ENCODE results near the gene LUC7L2. TPM values are rescaled to one million over a fixed set of nuclear protein-coding genes. Genes with fewer than 3 reads are reported as not detected.
"Not testable (repeated sequence)": the region's sequence is repeated elsewhere in the genome, so short reads cannot be mapped to it uniquely, and the experiment has no call there.

LUC7L2 gene
- total RNA-seq, 1 donor = 48.9 TPM

- Histone ChIP-seq H3K27me3 (ENCODE audit: insufficient read depth, low read length) (no peaks in the 10 kb centered on the region), H3K4me3 (ENCODE audit: insufficient read depth, low read length) (no peak overlapping the region), H3K4me1 (ENCODE audit: insufficient read depth, low read length) (no peaks in the 10 kb centered on the region), H2AFZ (ENCODE audit: low read length) (no peak overlapping the region), H3K27ac (ENCODE audit: low read depth, low read length) (no peak overlapping the region), H3K4me2 (ENCODE audit: insufficient read depth, low read length) (no peak overlapping the region), H4K20me1 (ENCODE audit: insufficient read depth, low read length) (no peaks in the 10 kb centered on the region), H3K9me3 (ENCODE audit: low read depth, low read length) (no peaks in the 10 kb centered on the region), H3K79me2 (ENCODE audit: insufficient read depth, low read length) (no peaks in the 10 kb centered on the region), H3K36me3 (ENCODE audit: insufficient read depth, low read length) (peaks cover 5% of the 10 kb centered on the region)
- no peak for DNase-seq (ENCODE audit: insufficient read length, low spot score, missing footprints)
- TF ChIP-seq CTCF (IDR thresholded peaks at IDR 0.05; ENCODE audit: extremely low read depth, low read depth, low read length) = no peak
Measured at GRCh38 chr7:139427029-139427420, 67.3 kb downstream of the LUC7L2 start.

GRCh38 chr7:139427788-139428187, 68.1 kb downstream of the LUC7L2 start:
- no peak for DNase-seq (ENCODE audit: insufficient read length, low spot score, missing footprints)
- H4K20me1 ChIP-seq (ENCODE audit: insufficient read depth, low read length) = no peaks in the 10 kb centered on the region
- H3K4me3 ChIP-seq (ENCODE audit: insufficient read depth, low read length) = no peak overlapping the region
- H3K79me2 ChIP-seq (ENCODE audit: insufficient read depth, low read length) = no peaks in the 10 kb centered on the region
- no peaks in the 10 kb centered on the region for H3K4me1 ChIP-seq (ENCODE audit: insufficient read depth, low read length)
- H3K4me2 ChIP-seq (ENCODE audit: insufficient read depth, low read length) = no peak overlapping the region
- no peak overlapping the region for H2AFZ ChIP-seq (ENCODE audit: low read length)
- H3K27ac ChIP-seq (ENCODE audit: low read depth, low read length) = no peak overlapping the region
- H3K27me3 ChIP-seq (ENCODE audit: insufficient read depth, low read length) = no peaks in the 10 kb centered on the region
- TF ChIP-seq CTCF (IDR thresholded peaks at IDR 0.05; ENCODE audit: extremely low read depth, low read depth, low read length) = no peak
- H3K9me3 ChIP-seq (ENCODE audit: low read depth, low read length) = no peaks in the 10 kb centered on the region
- H3K36me3 ChIP-seq (ENCODE audit: insufficient read depth, low read length) = no peaks in the 10 kb centered on the region

GRCh38 chr7:139429735-139430134, 70.0 kb downstream of the LUC7L2 start:
- H2AFZ ChIP-seq (ENCODE audit: low read length); H3K27ac ChIP-seq (ENCODE audit: low read depth, low read length); H3K4me2 ChIP-seq (ENCODE audit: insufficient read depth, low read length); H3K9me3 ChIP-seq (ENCODE audit: low read depth, low read length); H3K79me2 ChIP-seq (ENCODE audit: insufficient read depth, low read length); H4K20me1 ChIP-seq (ENCODE audit: insufficient read depth, low read length); DNase-seq (ENCODE audit: insufficient read length, low spot score, missing footprints); H3K27me3 ChIP-seq (ENCODE audit: insufficient read depth, low read length); H3K36me3 ChIP-seq (ENCODE audit: insufficient read depth, low read length); H3K4me3 ChIP-seq (ENCODE audit: insufficient read depth, low read length); H3K4me1 ChIP-seq (ENCODE audit: insufficient read depth, low read length): not testable (repeated sequence)

- Histone ChIP-seq H3K4me2 (ENCODE audit: insufficient read depth, low read length) (no peak overlapping the region), H3K9me3 (ENCODE audit: low read depth, low read length) (no peaks in the 10 kb centered on the region), H3K4me3 (ENCODE audit: insufficient read depth, low read length) (no peak overlapping the region), H3K4me1 (ENCODE audit: insufficient read depth, low read length) (peaks cover 9% of the 10 kb centered on the region), H2AFZ (ENCODE audit: low read length) (no peak overlapping the region), H4K20me1 (ENCODE audit: insufficient read depth, low read length) (no peaks in the 10 kb centered on the region), H3K27me3 (ENCODE audit: insufficient read depth, low read length) (no peaks in the 10 kb centered on the region), H3K36me3 (ENCODE audit: insufficient read depth, low read length) (no peaks in the 10 kb centered on the region), H3K27ac (ENCODE audit: low read depth, low read length) (no peak overlapping the region), H3K79me2 (ENCODE audit: insufficient read depth, low read length) (no peaks in the 10 kb centered on the region)
- no peak for DNase-seq (ENCODE audit: insufficient read length, low spot score, missing footprints)
- no peak for TF ChIP-seq CTCF (IDR thresholded peaks at IDR 0.05; ENCODE audit: extremely low read depth, low read depth, low read length)
Measured at GRCh38 chr7:139430443-139430842, 70.7 kb downstream of the LUC7L2 start.

All from osteoblast (primary cell).